GM19328 (cell line): ENCODE results near the gene KCNJ6.
"Not testable (repeated sequence)": the region's sequence is repeated elsewhere in the genome, so short reads cannot be mapped to it uniquely, and the experiment has no call there.

ENCODE experiments used
- ATAC-seq: cut with Tn5 transposase; IDR thresholded peaks from one replicate; pipeline ENCODE4 v1.9.1; 2021; ENCODE audit warnings: mild to moderate bottlenecking, moderate library complexity; ENCODE audit not compliant: unreplicated experiment

KCNJ6 gene

GRCh38 chr21:37686991-37687810 lies 229.1 kb downstream of the KCNJ6 start:
- no peak for ATAC-seq

GRCh38 chr21:37684547-37684946 lies 231.7 kb downstream of the KCNJ6 start:
- no peak for ATAC-seq

- ATAC-seq, result no peak
Observed at GRCh38 chr21:37684115-37684493, 232.2 kb downstream of the KCNJ6 start.

GRCh38 chr21:37683396-37684114 lies 232.7 kb downstream of the KCNJ6 start:
- ATAC-seq, result no peak

GRCh38 chr21:37682966-37683365 lies 233.3 kb downstream of the KCNJ6 start:
- ATAC-seq, result no peak

- ATAC-seq, result no peak
Observed at GRCh38 chr21:37677006-37677405, 239.3 kb downstream of the KCNJ6 start.

GRCh38 chr21:37675202-37675801 lies 241.0 kb downstream of the KCNJ6 start:
- no peak for ATAC-seq

GRCh38 chr21:37673801-37674575 lies 242.3 kb downstream of the KCNJ6 start:
- ATAC-seq, result no peak

- no peak for ATAC-seq
Observed at GRCh38 chr21:37671381-37671780, 244.9 kb downstream of the KCNJ6 start.

GRCh38 chr21:37670883-37671282 lies 245.4 kb downstream of the KCNJ6 start:
- no peak for ATAC-seq

- no peak for ATAC-seq
Observed at GRCh38 chr21:37669249-37669648, 247.0 kb downstream of the KCNJ6 start.

GRCh38 chr21:37668462-37669239 lies 247.6 kb downstream of the KCNJ6 start:
- no peak for ATAC-seq

- ATAC-seq, result no peak
Observed at GRCh38 chr21:37667380-37667779, 248.9 kb downstream of the KCNJ6 start.

- ATAC-seq, result no peak
Observed at GRCh38 chr21:37665230-37666024, 250.8 kb downstream of the KCNJ6 start.

- not testable (repeated sequence) for ATAC-seq
Observed at GRCh38 chr21:37662227-37662626, 254.0 kb downstream of the KCNJ6 start.

- no peak for ATAC-seq
Observed at GRCh38 chr21:37660709-37661108, 255.5 kb downstream of the KCNJ6 start.

- no peak for ATAC-seq
Observed at GRCh38 chr21:37659874-37660273, 256.4 kb downstream of the KCNJ6 start.

- ATAC-seq, result no peak
Observed at GRCh38 chr21:37658817-37659458, 257.3 kb downstream of the KCNJ6 start.
